ENCODE results near the gene EXTL1. TPM values are rescaled to one million over a fixed set of nuclear protein-coding genes. Genes with fewer than 3 reads are reported as not detected.

The EXTL1 gene
- total RNA-seq, 2 donors from 2014 or later = 3.3 to 3.7 TPM

DNA sequence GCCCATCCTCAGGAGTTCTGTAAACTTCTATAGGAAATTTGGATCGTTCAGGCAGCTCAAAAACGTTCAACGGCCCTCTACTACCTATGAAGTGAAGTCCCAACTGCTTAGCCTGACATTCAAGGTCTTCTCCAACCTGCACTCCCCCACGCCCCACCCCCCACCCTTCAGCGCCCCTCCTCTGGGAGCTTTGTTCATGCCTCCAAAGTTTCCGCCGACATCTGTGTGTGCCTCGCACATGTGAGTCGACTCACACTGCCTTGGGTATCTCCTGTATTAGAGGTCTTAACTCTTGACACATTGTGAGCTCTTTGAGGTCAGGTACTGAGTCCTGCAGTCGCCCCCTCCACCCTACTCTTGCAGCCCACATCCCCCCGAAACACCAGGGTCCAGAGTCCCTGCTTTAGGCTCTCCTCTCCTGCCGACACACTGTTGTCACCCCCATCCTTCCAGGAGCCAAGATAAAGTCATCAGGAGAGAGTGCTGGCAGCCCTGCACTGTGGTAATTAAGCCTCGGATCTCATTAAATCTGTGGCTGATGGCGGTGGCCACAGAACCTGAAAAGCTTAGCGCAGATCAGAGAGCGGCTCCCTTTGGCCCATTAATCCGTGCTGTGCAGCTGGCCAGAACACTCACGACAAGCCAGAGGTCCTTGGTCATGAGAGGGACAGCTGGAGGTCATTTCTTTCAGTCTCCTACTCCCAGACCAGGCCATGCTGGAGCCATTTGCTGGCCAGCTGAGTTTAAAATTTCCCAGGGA lies 22.4 kb upstream of the EXTL1 start:
- H3K9ac ChIP-seq (ENCODE audit: extremely low read depth, low read length, poor library complexity, severe bottlenecking) = no peak overlapping the region
- H3K9me3 Mint-ChIP-seq = no peaks in the 10 kb centered on the region
- peaks cover 3% of the 10 kb centered on the region for H3K27me3 Mint-ChIP-seq (ENCODE audit: insufficient read depth)
- no peak for DNase-seq
- peaks cover 5% of the 10 kb centered on the region for H3K4me1 ChIP-seq (ENCODE audit: control insufficient read depth, insufficient read depth, low read length)
- no peaks in the 10 kb centered on the region for H3K27me3 ChIP-seq (ENCODE audit: control insufficient read depth, insufficient read depth, low read length, poor library complexity, severe bottlenecking)
- no peak overlapping the region for H3K4me3 Mint-ChIP-seq
- no peaks in the 10 kb centered on the region for H3K36me3 Mint-ChIP-seq (ENCODE audit: low read depth)
- H3K36me3 ChIP-seq (ENCODE audit: control insufficient read depth, insufficient read depth, low read length) = no peaks in the 10 kb centered on the region
- H3K4me1 Mint-ChIP-seq = peaks cover 22% of the 10 kb centered on the region
- no peak overlapping the region for H3K27ac ChIP-seq (ENCODE audit: low read depth, low read length)
- 89 to 96% methylated on average over 7 to 18 of the region's 18 CpGs for WGBS, 2 experiments (ENCODE audit: insufficient coverage in 1 of 2, insufficient read length in 1 of 2)
- no peak overlapping the region for H3K4me3 ChIP-seq (ENCODE audit: low read length)
- no peaks in the 10 kb centered on the region for H3K9me3 ChIP-seq (ENCODE audit: control insufficient read depth, low read length)
- H3K27ac Mint-ChIP-seq = peak overlapping the region; percentile 53
- TF ChIP-seq, protein P1, sequence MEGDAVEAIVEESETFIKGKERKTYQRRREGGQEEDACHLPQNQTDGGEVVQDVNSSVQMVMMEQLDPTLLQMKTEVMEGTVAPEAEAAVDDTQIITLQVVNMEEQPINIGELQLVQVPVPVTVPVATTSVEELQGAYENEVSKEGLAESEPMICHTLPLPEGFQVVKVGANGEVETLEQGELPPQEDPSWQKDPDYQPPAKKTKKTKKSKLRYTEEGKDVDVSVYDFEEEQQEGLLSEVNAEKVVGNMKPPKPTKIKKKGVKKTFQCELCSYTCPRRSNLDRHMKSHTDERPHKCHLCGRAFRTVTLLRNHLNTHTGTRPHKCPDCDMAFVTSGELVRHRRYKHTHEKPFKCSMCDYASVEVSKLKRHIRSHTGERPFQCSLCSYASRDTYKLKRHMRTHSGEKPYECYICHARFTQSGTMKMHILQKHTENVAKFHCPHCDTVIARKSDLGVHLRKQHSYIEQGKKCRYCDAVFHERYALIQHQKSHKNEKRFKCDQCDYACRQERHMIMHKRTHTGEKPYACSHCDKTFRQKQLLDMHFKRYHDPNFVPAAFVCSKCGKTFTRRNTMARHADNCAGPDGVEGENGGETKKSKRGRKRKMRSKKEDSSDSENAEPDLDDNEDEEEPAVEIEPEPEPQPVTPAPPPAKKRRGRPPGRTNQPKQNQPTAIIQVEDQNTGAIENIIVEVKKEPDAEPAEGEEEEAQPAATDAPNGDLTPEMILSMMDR (conservative IDR thresholded peaks at IDR 0.05) = no peak

- no peak for DNase-seq
- H3K9ac ChIP-seq (ENCODE audit: extremely low read depth, low read length, poor library complexity, severe bottlenecking) = no peak overlapping the region
- no peaks in the 10 kb centered on the region for H3K36me3 ChIP-seq (ENCODE audit: control insufficient read depth, insufficient read depth, low read length)
- Mint-ChIP-seq H3K4me3 (no peak overlapping the region), H3K4me1 (peaks cover 11% of the 10 kb centered on the region), H3K27me3 (ENCODE audit: insufficient read depth) (peaks cover 5% of the 10 kb centered on the region), H3K9me3 (no peaks in the 10 kb centered on the region), H3K36me3 (ENCODE audit: low read depth) (no peaks in the 10 kb centered on the region), H3K27ac (no peak overlapping the region)
- no peak overlapping the region for H3K4me3 ChIP-seq (ENCODE audit: low read length)
- no peak overlapping the region for H3K27ac ChIP-seq (ENCODE audit: low read depth, low read length)
- H3K4me1 ChIP-seq (ENCODE audit: control insufficient read depth, insufficient read depth, low read length) = no peaks in the 10 kb centered on the region
- TF ChIP-seq, protein P1 (conservative IDR thresholded peaks at IDR 0.05) = no peak
- no peaks in the 10 kb centered on the region for H3K27me3 ChIP-seq (ENCODE audit: control insufficient read depth, insufficient read depth, low read length, poor library complexity, severe bottlenecking)
- no peaks in the 10 kb centered on the region for H3K9me3 ChIP-seq (ENCODE audit: control insufficient read depth, low read length)
- 93 to 100% methylated on average over 1 to 4 of the region's 4 CpGs for WGBS, 2 experiments (ENCODE audit: insufficient coverage in 1 of 2, insufficient read length in 1 of 2)
Measured at GRCh38 chr1:26003262-26003661, 18.3 kb upstream of the EXTL1 start.

DNA sequence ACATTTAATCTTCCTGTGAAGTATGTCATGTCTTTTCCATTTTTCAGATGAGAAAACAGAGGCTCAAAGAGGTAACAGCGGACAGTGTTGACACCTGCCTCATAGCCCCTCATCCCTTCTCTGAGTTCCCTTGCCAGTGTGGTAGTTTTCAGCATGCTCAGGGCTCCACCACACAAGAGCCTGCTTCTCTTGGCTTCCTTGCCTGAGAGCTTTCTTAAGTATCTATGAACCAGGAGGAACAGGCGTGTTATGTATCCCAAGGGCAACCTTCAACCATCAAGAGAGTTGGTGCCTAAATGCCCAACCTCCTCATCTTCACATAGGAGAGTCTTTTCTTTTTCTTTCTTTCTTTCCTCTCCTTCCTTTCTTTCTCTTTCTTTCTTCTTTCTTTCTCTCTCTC lies 17.8 kb upstream of the EXTL1 start:
- Mint-ChIP-seq H3K27ac (no peak overlapping the region), H3K4me1 (peaks cover 6% of the 10 kb centered on the region), H3K4me3 (no peak overlapping the region), H3K36me3 (ENCODE audit: low read depth) (no peaks in the 10 kb centered on the region), H3K9me3 (no peaks in the 10 kb centered on the region), H3K27me3 (ENCODE audit: insufficient read depth) (peaks cover 5% of the 10 kb centered on the region)
- Histone ChIP-seq H3K4me3 (ENCODE audit: low read length) (no peak overlapping the region), H3K27me3 (ENCODE audit: control insufficient read depth, insufficient read depth, low read length, poor library complexity, severe bottlenecking) (no peaks in the 10 kb centered on the region), H3K4me1 (ENCODE audit: control insufficient read depth, insufficient read depth, low read length) (no peaks in the 10 kb centered on the region), H3K27ac (ENCODE audit: low read depth, low read length) (no peak overlapping the region), H3K9ac (ENCODE audit: extremely low read depth, low read length, poor library complexity, severe bottlenecking) (no peak overlapping the region), H3K9me3 (ENCODE audit: control insufficient read depth, low read length) (no peaks in the 10 kb centered on the region), H3K36me3 (ENCODE audit: control insufficient read depth, insufficient read depth, low read length) (no peaks in the 10 kb centered on the region)
- 88 to 91% methylated on average over 2 of the region's 2 CpGs for WGBS, 2 experiments (ENCODE audit: insufficient coverage in 1 of 2, insufficient read length in 1 of 2)
- no peak for DNase-seq
- TF ChIP-seq, protein P1 (conservative IDR thresholded peaks at IDR 0.05) = no peak

Data from endodermal cell (in vitro differentiated cells).